Type B pancreatic cell (in vitro differentiated cells): Measurements from ENCODE around the gene PXMP4. TPM values are rescaled to one million over a fixed set of nuclear protein-coding genes. Genes with fewer than 3 reads are reported as not detected.

Source experiments
- DNase-seq: peaks from one replicate; pipeline ENCODE4 v3.0.0; 2021; ENCODE audit warnings: mixed read lengths; ENCODE audit not compliant: unreplicated experiment; ENCODE audit errors: extremely low spot score
- H3K27ac Mint-ChIP-seq: 2 replicates; pipeline ENCODE4 v1.8.0; 2021; ENCODE audit warnings: mild to moderate bottlenecking, mixed read lengths
- H3K27me3 Mint-ChIP-seq: 2 replicates; pipeline ENCODE4 v1.8.0; 2021; ENCODE audit warnings: mixed read lengths
- H3K36me3 Mint-ChIP-seq: 2 replicates; pipeline ENCODE4 v1.8.0; 2021; ENCODE audit warnings: mixed read lengths
- H3K4me1 Mint-ChIP-seq: one replicate; pipeline ENCODE4 v1.8.0; 2021; ENCODE audit warnings: mixed read lengths; ENCODE audit not compliant: unreplicated experiment
- H3K4me3 Mint-ChIP-seq: 2 replicates; pipeline ENCODE4 v1.8.0; 2021; ENCODE audit warnings: mild to moderate bottlenecking, mixed read lengths
- H3K9me3 Mint-ChIP-seq: 2 replicates; pipeline ENCODE4 v1.8.0; 2021; ENCODE audit warnings: mixed read lengths
- CTCF ChIP-seq: fragments of 200-600 bp; sonication (generic); conservative IDR thresholded peaks from 2 replicates; pipeline ENCODE4 v1.5.0; 2021; ENCODE audit warnings: antibody characterized with exemption, mild to moderate bottlenecking
- total RNA-seq: library from RNA; stranded (reverse); gene quantifications from 2 replicates; pipeline ENCODE4 v1.2.1, GENCODE V29; 2021; ENCODE audit warnings: low replicate concordance

Gene PXMP4
- total RNA-seq, 1 donor from 2014 or later, result 10.3 TPM

GRCh38 chr20:33684533-33685327, 35.4 kb downstream of the PXMP4 start:
- no peak for DNase-seq
- Mint-ChIP-seq H3K4me1 (peaks cover 33% of the 10 kb centered on the region), H3K27ac (peak overlapping the region; percentile 88), H3K4me3 (peak overlapping the region; percentile 91), H3K27me3 (no peaks in the 10 kb centered on the region), H3K36me3 (no peaks in the 10 kb centered on the region), H3K9me3 (no peaks in the 10 kb centered on the region)
- TF ChIP-seq CTCF, result no peak

- DNase-seq, result no peak
- Mint-ChIP-seq H3K27me3 (no peaks in the 10 kb centered on the region), H3K4me3 (peak overlapping the region; percentile 2), H3K27ac (peak overlapping the region; percentile 1), H3K9me3 (no peaks in the 10 kb centered on the region), H3K36me3 (no peaks in the 10 kb centered on the region), H3K4me1 (peaks cover 31% of the 10 kb centered on the region)
- no peak for TF ChIP-seq CTCF
Observed at GRCh38 chr20:33681728-33682353, 38.3 kb downstream of the PXMP4 start.

GRCh38 chr20:33681288-33681687, 38.8 kb downstream of the PXMP4 start:
- no peaks in the 10 kb centered on the region for H3K27me3 Mint-ChIP-seq
- no peak for DNase-seq
- H3K4me3 Mint-ChIP-seq, result no peak overlapping the region
- H3K27ac Mint-ChIP-seq, result peak overlapping the region; percentile 1
- TF ChIP-seq CTCF, result no peak
- H3K4me1 Mint-ChIP-seq, result peaks cover 26% of the 10 kb centered on the region
- no peaks in the 10 kb centered on the region for H3K9me3 Mint-ChIP-seq
- H3K36me3 Mint-ChIP-seq, result no peaks in the 10 kb centered on the region

- no peak for TF ChIP-seq CTCF
- no peaks in the 10 kb centered on the region for H3K27me3 Mint-ChIP-seq
- H3K4me1 Mint-ChIP-seq, result peaks cover 32% of the 10 kb centered on the region
- H3K4me3 Mint-ChIP-seq, result no peak overlapping the region
- H3K36me3 Mint-ChIP-seq, result no peaks in the 10 kb centered on the region
- H3K27ac Mint-ChIP-seq, result no peak overlapping the region
- no peak for DNase-seq
- no peaks in the 10 kb centered on the region for H3K9me3 Mint-ChIP-seq
Observed at GRCh38 chr20:33680686-33681085, 39.4 kb downstream of the PXMP4 start.

- no peak for TF ChIP-seq CTCF
- no peaks in the 10 kb centered on the region for H3K36me3 Mint-ChIP-seq
- H3K27me3 Mint-ChIP-seq, result no peaks in the 10 kb centered on the region
- no peak overlapping the region for H3K4me3 Mint-ChIP-seq
- no peak for DNase-seq
- H3K9me3 Mint-ChIP-seq, result no peaks in the 10 kb centered on the region
- H3K27ac Mint-ChIP-seq, result no peak overlapping the region
- peaks cover 37% of the 10 kb centered on the region for H3K4me1 Mint-ChIP-seq
Observed at GRCh38 chr20:33679758-33680485, 40.2 kb downstream of the PXMP4 start.
